Measurements from ENCODE around the gene PVRIG. TPM values are rescaled to one million over a fixed set of nuclear protein-coding genes. Genes with fewer than 3 reads are reported as not detected.

PVRIG gene
- total and polyA plus RNA-seq, 2 of the 8 experiments (the other 6 are each of a cell fraction or from before 2014, with no cell fraction given), result 0.15 TPM; not detected in 1

DNA sequence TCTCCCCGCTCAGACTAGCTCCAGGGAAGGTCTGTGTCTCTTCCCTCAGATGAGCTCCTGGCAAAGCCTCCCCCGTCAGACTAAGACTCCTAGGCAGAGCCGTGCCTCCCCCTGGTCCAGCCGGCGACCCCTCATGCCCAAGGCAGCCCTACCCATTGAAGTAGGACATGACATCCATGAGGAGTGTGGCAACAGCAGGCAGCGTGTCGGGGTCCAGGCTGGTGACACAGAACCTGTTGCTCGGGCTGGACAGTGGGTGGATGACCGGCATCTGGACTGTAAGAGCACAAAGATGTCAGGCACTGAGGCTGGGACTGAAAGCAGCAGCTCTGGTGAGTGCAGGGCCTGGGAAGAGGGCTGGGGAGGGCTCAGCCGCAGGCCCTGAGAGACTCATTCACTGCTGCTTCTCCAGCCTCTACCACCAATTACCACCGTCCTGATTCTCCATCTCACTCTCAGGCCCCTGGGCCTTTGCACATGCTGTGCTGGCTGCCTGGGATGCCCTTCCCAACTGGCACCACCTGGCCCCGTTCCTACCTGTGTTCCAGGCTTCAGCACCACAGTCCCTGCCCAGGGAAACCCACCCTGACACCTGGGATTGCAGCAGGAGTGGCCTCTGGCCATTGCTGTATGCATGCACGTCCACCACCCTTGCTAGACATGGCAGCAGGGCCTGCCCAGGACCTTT lies 2.8 kb downstream of the PVRIG start:
- H4K20me1 ChIP-seq (replicated peaks in 1 of 2; ENCODE audit: control insufficient read depth in 1 of 2, insufficient read depth in 2 of 2, low read length in 2 of 2), result no peaks in the 10 kb centered on the region
- H3K14ac ChIP-seq (ENCODE audit: insufficient read length), result no peak overlapping the region
- FAIRE-seq, result no peak
- no peaks in the 10 kb centered on the region for H3K79me1 ChIP-seq (ENCODE audit: low read depth, low read length)
- H3K36me3 ChIP-seq (ENCODE audit: control insufficient read depth in 2 of 4, insufficient read depth in 4 of 4, low read length in 3 of 4), result peaks cover 0 to 6% (median 0%) of the 10 kb centered on the region in 4 experiments; a peak in 2 of 8 replicates
- no peak overlapping the region for H3K56ac ChIP-seq (replicated peaks; ENCODE audit: insufficient read length, low read depth, low read length)
- H4K5ac ChIP-seq (ENCODE audit: insufficient read length, low read depth, low read length), result no peak overlapping the region
- TF ChIP-seq RFX5 (IDR thresholded peaks at IDR 0.05; ENCODE audit: borderline replicate concordance, low read depth, low read length) (no peak), KDM4A (IDR thresholded peaks at IDR 0.05; ENCODE audit: low read depth, low read length, severe bottlenecking) (no peak)
- DNase-seq (ENCODE audit: low read depth in 1 of 2, low spot score in 2 of 2), result no peak
- no peaks in the 10 kb centered on the region for H3K79me2 ChIP-seq (ENCODE audit: control insufficient read depth in 1 of 2, insufficient read depth in 2 of 2, low read length in 2 of 2)
- H3K27ac ChIP-seq (ENCODE audit: low read depth, low read length), result no peak overlapping the region
- no peak overlapping the region for H3K4ac ChIP-seq (replicated peaks; ENCODE audit: insufficient read length, low read depth, low read length)
- POLR2A ChIA-PET (ENCODE audit: partially characterized antibody), result interaction anchor here (0.7 kb wide), 1 partner anchor 92 kb away, joined by 3 read pairs; no protein-coding TSS in a partner anchor
- no peak overlapping the region for H2AK5ac ChIP-seq (ENCODE audit: low read depth, low read length)
- WGBS, 2 experiments (ENCODE audit: extremely low coverage in 1 of 2, insufficient coverage in 1 of 2, insufficient read length in 1 of 2, insufficient replicate concordance in 2 of 2, low coverage in 1 of 2, low lambda C conversion rate in 2 of 2, missing lambda C conversion rate in 1 of 2), result 96% methylated on average over 13 of the region's 13 CpGs; no CpG with 5 or more reads in 1 of the 2 experiments
- no peaks in the 10 kb centered on the region for H3K9me3 ChIP-seq (ENCODE audit: insufficient read depth in 2 of 2, low read depth in 1 of 2, low read length in 1 of 2)
- H3K9ac ChIP-seq (replicated peaks in 1 of 4; ENCODE audit: extremely low read depth in 1 of 4, low read depth in 3 of 4, low read length in 3 of 4), result no peak overlapping the region
- no peaks in the 10 kb centered on the region for H3K23me2 ChIP-seq (ENCODE audit: low read depth, low read length)
- H4K8ac ChIP-seq (ENCODE audit: extremely low read depth, insufficient read depth, low read length), result no peak overlapping the region; the same call in 1 of the 2 replicates
- no peak overlapping the region for H3K4me3 ChIP-seq (ENCODE audit: extremely low read depth in 1 of 4, insufficient read depth in 2 of 4, low read depth in 3 of 4, low read length in 4 of 4)
- H3K4me2 ChIP-seq (ENCODE audit: insufficient read depth in 1 of 2, low read depth in 2 of 2, low read length in 2 of 2), result no peak overlapping the region
- H3K4me1 ChIP-seq (replicated peaks in 1 of 4; ENCODE audit: control insufficient read depth in 3 of 4, insufficient read depth in 4 of 4, low read length in 3 of 4), result no peaks in the 10 kb centered on the region; a peak in 1 of 7 replicates
- CTCF ChIA-PET (ENCODE audit: partially characterized antibody), result interaction anchor here (1.0 to 5.1 kb wide), 4 partner anchors 34 to 90 kb away, joined by 3 to 47 read pairs (median 6); partner anchors contain the start of gene GAL3ST4
- H2BK120ac ChIP-seq (replicated peaks; ENCODE audit: low read depth, low read length), result no peak overlapping the region
- H2BK5ac ChIP-seq (ENCODE audit: low read depth, low read length), result no peak overlapping the region
- H3K18ac ChIP-seq (ENCODE audit: extremely low read depth, low read length), result no peak overlapping the region
- H3K27me3 ChIP-seq (replicated peaks in 1 of 4; ENCODE audit: control insufficient read depth in 3 of 4, extremely low read depth in 1 of 4, insufficient read depth in 3 of 4, low read length in 3 of 4), result no peaks in the 10 kb centered on the region
- H2BK20ac ChIP-seq (ENCODE audit: low read length), result no peak overlapping the region
- no peak overlapping the region for H4K91ac ChIP-seq (replicated peaks; ENCODE audit: insufficient read length, low read length)
- H2AFZ ChIP-seq (ENCODE audit: low read length), result no peak overlapping the region
- no peak overlapping the region for H2BK15ac ChIP-seq (ENCODE audit: low read length)
- H3K23ac ChIP-seq (ENCODE audit: insufficient read length), result no peak overlapping the region
- no peak overlapping the region for H2BK12ac ChIP-seq (ENCODE audit: low read depth, low read length)
